Measurements from ENCODE around the gene GPX3.

The GPX3 gene

DNA sequence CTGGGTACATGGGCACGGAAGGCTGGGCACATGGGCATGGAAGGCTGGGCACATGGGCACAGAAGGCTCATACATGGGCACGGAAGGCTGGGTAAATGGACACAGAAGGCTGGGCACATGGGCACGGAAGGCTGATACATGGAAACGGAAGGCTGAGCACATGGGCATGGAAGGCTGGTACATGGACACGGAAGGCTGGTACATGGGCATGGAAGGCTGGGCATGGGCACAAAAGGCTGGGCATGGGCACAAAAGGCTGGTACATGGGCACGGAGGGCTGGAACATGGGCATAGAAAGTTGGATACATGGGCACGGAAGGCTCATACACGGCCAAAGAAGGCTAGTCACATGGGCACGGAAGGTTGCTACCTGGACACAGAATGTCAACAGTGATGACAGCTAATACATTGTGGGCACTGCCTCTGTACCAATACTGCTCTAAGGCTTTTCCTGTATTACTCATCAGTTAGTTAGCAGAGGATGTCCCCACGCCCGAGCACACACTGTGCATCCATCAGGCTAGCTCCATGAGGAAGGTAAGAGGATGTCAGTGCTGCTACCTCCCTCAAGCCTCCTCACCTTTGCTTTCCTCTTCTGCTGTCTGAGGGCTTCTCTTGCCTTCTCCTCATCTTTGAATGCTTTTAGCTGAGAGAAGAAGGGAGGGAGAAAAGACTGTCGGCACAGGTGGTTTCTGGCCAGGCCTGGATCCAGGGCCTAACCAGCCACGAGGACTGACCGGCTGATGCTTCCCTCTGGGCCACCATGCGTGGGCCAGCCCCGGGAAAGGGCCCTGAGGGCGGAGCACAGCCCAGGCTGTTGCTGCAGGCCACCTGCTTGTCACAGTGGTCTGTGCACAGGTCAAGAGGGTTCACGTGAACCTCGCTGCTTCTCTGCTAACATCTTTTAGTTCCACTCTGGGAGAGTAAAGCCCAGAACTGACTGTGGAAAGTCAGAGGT is 14.3 kb downstream of the GPX3 start:
- no peak overlapping the region for H3K27ac Mint-ChIP-seq
- H3K9me3 Mint-ChIP-seq, result no peaks in the 10 kb centered on the region
- peaks cover 61% of the 10 kb centered on the region for H3K36me3 Mint-ChIP-seq
- H3K4me1 Mint-ChIP-seq, result peaks cover 2% of the 10 kb centered on the region
- no peaks in the 10 kb centered on the region for H3K27me3 Mint-ChIP-seq
- CTCF ChIA-PET, result interaction anchor here (0.7 to 1.7 kb wide), 3 partner anchors 13 to 118 kb away, joined by 3 to 4 read pairs (median 4); no protein-coding TSS in a partner anchor
- no peak overlapping the region for H3K4me3 Mint-ChIP-seq
- no peak for DNase-seq

DNA sequence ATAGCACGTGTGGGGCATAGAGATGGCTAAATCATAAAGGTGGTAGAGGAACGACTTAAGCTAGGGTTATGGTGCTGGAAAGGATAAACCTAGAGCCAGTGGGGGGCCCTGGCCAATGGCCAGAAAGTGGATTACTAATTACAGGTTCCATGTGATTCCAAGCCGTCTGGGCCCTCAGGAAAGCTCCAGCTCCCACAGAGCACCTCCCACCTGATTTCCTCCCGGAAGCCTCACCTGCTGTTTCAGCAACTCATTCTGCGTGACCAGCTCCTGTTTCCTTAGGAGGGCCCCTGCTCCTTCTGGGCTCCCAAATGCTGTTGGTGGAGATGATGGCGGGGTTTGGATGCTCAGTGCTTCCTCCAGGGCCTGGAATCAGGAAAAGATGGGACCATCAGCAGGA is 16.2 kb downstream of the GPX3 start:
- H3K4me1 Mint-ChIP-seq, result peaks cover 2% of the 10 kb centered on the region
- no peak overlapping the region for H3K4me3 Mint-ChIP-seq
- H3K27me3 Mint-ChIP-seq, result no peaks in the 10 kb centered on the region
- H3K27ac Mint-ChIP-seq, result no peak overlapping the region
- H3K9me3 Mint-ChIP-seq, result no peaks in the 10 kb centered on the region
- CTCF ChIA-PET, result interaction anchor here (0.8 to 1.7 kb wide), 3 partner anchors 12 to 79 kb away, joined by 3 to 4 read pairs (median 3); no protein-coding TSS in a partner anchor
- peaks cover 57% of the 10 kb centered on the region for H3K36me3 Mint-ChIP-seq
- no peak for DNase-seq

DNA sequence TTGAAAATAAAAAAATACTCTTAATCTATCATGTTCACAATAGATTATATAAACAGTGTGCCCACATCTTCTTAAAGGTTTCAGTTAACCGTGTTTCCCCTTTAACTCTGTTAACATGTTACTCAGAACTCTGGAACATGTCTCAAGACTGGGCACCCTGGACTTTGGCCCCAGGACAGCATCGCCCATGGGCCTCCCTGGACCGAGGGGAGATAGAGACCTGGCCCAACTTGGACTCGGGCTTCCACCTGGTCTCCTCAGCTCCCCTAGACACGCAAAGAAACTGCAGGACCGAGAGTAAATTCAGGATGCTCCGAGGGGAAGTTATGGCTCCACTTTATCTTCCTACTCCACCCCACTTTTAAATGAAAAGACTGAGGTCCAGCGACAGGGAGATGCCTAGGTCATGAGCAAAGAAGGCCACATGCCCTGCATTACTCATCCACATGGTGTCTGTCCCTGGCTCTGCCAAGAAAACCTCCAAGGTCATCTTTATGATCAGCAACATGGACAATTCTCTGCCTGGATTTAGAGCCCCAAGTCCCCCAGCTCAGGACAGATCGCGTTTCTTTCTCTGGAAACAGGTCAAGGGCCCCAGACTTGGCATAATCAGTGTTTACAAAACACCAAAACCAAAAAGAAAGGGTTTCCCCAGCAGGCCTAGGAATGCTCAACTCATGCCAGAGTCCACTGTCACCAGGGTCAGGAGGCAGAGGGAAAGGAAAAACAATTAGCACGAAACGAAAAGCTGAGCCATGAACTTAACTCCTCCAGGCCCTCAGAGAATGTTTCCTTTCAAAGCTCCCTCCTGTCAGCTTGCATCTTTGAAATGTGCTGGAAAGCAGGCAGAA is 17.4 kb downstream of the GPX3 start:
- CTCF ChIA-PET, result no interaction called here
- no peak overlapping the region for H3K27ac Mint-ChIP-seq
- H3K4me3 Mint-ChIP-seq, result no peak overlapping the region
- no peaks in the 10 kb centered on the region for H3K27me3 Mint-ChIP-seq
- peaks cover 58% of the 10 kb centered on the region for H3K36me3 Mint-ChIP-seq
- no peak for DNase-seq
- H3K9me3 Mint-ChIP-seq, result no peaks in the 10 kb centered on the region
- H3K4me1 Mint-ChIP-seq, result peaks cover 2% of the 10 kb centered on the region

DNA sequence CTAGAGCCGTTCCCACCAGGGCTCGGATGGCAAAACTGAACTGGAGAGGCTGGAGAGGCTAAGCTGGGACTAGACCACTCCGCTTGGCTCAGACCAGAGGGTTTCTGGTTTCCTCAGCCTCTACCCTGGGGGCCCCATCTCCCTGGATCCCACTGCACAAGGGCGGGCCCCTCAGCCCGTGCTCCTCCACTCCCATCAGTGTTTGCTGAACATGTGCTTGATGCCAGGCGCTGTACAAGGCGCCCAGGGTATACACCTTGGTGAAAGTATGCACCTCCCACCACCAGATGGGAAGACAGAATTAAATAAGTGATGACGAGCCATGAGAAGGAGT is 18.0 kb downstream of the GPX3 start:
- no peak overlapping the region for H3K27ac Mint-ChIP-seq
- H3K9me3 Mint-ChIP-seq, result no peaks in the 10 kb centered on the region
- DNase-seq, result no peak
- H3K4me1 Mint-ChIP-seq, result peaks cover 2% of the 10 kb centered on the region
- no peaks in the 10 kb centered on the region for H3K27me3 Mint-ChIP-seq
- peaks cover 63% of the 10 kb centered on the region for H3K36me3 Mint-ChIP-seq
- no peak overlapping the region for H3K4me3 Mint-ChIP-seq
- CTCF ChIA-PET, result no interaction called here

DNA sequence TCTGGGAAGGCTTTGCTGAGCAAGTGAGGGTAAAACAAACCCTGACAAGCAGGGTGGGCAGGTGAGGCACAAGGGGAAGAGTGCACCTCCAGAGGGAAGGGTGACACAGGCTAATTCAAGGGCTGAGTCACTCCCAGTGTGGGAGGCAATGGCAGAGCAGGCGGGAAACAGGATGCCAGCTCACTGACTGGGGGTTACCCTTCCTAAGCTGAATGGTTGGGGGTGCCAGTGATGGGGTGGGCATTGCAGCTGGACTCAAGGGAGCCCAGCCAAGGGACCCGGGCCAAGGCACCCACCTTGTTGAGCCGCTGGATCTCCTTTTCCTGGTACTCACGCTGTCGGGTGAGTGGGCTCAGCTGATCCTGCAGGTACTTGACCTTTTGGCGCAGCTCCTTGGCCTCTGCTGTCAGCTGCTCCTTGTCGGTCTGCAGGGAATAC is 18.4 kb downstream of the GPX3 start:
- Mint-ChIP-seq H3K4me1 (peaks cover 2% of the 10 kb centered on the region), H3K36me3 (peaks cover 61% of the 10 kb centered on the region), H3K27me3 (no peaks in the 10 kb centered on the region), H3K4me3 (no peak overlapping the region), H3K9me3 (no peaks in the 10 kb centered on the region), H3K27ac (no peak overlapping the region)
- CTCF ChIA-PET, result interaction anchor here (1.0 kb wide), 1 partner anchor 9 kb away, joined by 6 read pairs; no protein-coding TSS in a partner anchor
- DNase-seq, result no peak

DNA sequence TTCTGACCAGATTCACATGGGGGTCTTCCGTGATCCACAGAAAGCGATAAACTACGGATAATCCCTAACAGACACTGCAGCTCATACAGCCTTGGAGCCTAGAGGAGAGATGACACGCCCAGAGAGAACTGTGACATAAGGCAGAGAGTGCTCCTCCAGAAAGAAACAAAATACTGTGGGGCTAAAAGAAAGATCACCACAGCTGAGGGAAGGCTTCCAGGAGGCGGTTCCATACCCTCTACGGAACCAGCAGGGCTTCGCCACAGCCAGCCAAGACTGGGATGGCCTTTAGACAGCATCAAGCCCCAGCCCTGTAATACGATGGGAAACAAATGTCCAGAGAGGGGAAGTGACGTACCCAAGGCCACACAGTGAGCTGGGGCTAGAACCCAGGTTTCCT is 19.3 kb downstream of the GPX3 start:
- H3K9me3 Mint-ChIP-seq, result no peaks in the 10 kb centered on the region
- H3K27ac Mint-ChIP-seq, result no peak overlapping the region
- H3K27me3 Mint-ChIP-seq, result no peaks in the 10 kb centered on the region
- peaks cover 58% of the 10 kb centered on the region for H3K36me3 Mint-ChIP-seq
- no peak overlapping the region for H3K4me3 Mint-ChIP-seq
- DNase-seq, result no peak
- peaks cover 2% of the 10 kb centered on the region for H3K4me1 Mint-ChIP-seq
- CTCF ChIA-PET, result interaction anchor here (1.0 to 1.7 kb wide), 2 partner anchors 8 to 10 kb away, joined by 5 to 6 read pairs; no protein-coding TSS in a partner anchor

DNA sequence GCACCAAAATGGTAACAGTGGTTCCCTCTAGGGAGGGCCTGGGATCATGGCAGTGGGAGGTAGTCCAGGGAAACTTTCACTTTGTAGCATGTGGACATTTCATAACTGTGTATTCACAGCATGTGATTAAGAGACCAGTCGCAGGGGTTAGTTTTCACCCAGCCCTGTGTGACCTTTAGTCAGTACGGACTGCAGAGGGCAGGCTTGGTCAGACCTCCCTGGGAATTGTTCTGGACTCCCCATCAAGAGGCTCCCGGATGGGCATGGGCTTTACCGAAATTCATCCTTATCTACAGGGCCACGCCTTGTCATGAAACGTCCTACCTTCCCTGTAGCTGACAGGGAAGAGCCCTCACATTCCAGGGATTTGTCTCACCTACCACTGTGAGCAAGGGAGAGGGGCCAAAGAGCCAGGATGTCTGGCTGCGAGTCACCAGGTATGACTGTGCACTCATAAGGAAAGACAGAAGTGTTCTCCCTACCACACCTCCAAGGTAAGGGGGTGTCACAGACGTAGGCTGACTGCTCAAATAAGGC is 19.9 kb downstream of the GPX3 start:
- no peaks in the 10 kb centered on the region for H3K9me3 Mint-ChIP-seq
- H3K36me3 Mint-ChIP-seq, result peaks cover 54% of the 10 kb centered on the region
- CTCF ChIA-PET, result interaction anchor here (0.8 to 1.7 kb wide), 4 partner anchors 9 to 143 kb away, joined by 3 to 5 read pairs (median 3); no protein-coding TSS in a partner anchor
- no peak overlapping the region for H3K27ac Mint-ChIP-seq
- no peaks in the 10 kb centered on the region for H3K27me3 Mint-ChIP-seq
- no peak overlapping the region for H3K4me3 Mint-ChIP-seq
- DNase-seq, result no peak
- peaks cover 2% of the 10 kb centered on the region for H3K4me1 Mint-ChIP-seq

DNA sequence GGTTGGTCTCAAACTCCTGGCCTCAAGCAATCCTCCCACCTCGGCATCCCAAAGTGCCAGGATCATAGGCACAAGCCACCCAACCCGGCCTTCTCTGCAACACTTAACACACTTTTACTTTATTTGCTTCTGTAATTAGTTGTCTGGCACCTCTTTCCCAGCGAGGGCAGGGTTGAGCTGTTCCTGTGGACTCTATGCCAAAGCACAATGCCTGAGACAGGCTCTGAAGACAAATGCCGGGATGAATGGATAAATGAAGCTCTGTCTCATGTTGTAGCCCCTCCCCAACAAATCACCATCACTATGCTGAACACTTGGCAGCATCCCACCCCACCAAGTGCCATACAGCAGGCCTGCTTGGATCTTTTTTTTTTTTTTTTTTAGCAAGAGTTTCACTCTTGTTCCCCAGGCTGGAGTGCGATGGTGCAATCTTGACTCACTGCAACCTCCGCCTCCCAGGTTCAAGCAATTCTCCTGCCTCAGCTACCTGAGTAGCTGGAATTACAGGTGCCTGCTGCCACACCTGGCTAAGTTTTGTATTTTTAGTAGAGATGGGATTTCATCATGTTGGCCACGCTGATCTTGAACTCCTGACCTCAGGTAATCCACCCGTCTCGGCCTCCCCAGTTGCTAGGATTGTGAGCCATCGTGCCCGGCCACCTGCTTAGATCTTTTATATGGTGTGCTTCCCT is 21.3 kb downstream of the GPX3 start:
- Mint-ChIP-seq H3K27me3 (no peaks in the 10 kb centered on the region), H3K27ac (no peak overlapping the region), H3K4me1 (peaks cover 2% of the 10 kb centered on the region), H3K4me3 (no peak overlapping the region), H3K9me3 (no peaks in the 10 kb centered on the region), H3K36me3 (peaks cover 55% of the 10 kb centered on the region)
- CTCF ChIA-PET, result interaction anchor here (0.6 to 1.5 kb wide), 6 partner anchors 10 to 342 kb away, joined by 3 to 8 read pairs (median 3); no protein-coding TSS in a partner anchor
- no peak for DNase-seq

DNA sequence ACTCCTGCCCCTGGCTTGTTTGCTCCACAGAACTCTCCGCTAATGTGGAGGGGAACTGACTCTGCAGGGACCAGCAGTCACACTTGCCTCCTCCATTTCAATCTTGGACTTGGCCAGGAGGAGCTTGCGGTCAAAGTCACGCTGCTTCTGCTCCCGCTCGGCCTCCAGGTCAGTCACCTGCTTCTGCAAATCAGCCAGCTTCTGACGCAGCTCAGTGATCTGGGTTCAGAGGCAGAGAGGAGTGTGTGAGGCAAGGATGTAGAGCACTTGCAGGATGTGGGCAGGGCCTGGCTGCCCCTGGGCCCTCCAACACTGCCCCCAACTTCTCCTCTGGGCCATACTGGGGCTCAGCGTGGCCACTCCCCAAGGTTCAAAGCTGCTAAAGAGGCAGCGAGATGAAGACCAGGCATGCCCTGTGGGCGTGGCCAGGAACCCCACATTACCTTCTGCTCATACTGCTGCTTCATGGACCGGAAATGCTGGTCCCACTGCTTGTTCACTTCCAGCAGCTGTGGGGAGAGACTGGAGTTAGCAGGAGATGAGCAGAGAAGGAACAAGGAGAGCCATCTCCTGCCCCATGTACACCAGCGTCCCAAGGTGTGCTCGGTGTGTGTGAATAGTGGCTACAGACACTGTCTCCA is 22.2 kb downstream of the GPX3 start:
- Mint-ChIP-seq H3K9me3 (no peaks in the 10 kb centered on the region), H3K4me3 (no peak overlapping the region), H3K27me3 (no peaks in the 10 kb centered on the region), H3K36me3 (peaks cover 55% of the 10 kb centered on the region), H3K27ac (no peak overlapping the region), H3K4me1 (no peaks in the 10 kb centered on the region)
- DNase-seq, result no peak
- CTCF ChIA-PET, result interaction anchor here (1.3 to 1.5 kb wide), 3 partner anchors 9 to 482 kb away, joined by 3 to 8 read pairs (median 4); no protein-coding TSS in a partner anchor

DNA sequence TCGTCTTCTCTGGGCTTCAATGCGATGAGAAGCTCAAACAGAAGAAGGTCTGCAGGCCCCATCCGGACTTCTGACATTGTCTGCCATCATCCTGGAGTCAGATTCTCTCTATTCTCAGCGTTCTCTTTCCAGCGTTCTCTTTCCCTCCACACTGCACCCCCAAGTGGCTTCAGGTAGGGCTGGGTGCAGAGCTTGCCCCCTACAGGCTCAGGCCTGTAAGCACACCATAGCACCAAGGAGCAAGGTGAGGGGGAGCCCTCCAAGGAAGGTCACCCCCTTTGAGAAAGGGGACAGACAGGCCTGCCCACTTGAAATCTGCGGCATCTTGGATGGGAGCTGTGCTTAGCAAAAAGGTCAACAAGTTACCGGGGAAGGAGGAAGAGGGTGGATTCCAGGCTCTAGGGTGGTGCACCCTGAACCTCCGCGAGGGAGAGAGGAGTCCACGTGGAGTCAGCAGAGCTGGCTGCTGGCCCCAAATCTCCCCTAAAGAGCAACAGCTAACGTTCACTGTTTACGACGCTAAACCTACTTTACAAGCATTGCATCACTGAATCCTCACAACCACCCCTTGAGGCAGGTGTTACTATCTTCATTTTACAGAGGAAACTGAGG is 27.5 kb downstream of the GPX3 start:
- peaks cover 52% of the 10 kb centered on the region for H3K36me3 Mint-ChIP-seq

DNA sequence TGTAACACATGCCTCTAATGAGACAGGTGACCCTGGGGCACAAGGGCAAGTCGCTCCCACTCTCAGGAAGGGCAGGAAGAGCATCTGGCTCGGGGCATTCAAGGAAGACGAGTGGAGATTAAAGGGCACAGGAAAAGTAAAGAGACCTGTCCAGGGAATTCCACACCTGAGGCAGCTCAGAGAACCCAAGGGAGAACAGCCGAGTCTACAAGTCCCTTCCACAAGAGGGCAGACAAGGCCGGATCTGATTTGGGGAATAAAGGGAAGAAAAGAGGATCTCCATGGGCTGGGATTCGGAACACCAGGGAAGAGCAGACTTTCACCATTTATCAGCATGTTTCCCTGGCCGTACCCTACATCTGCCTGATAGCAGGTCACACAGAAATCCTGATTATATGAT is 28.1 kb downstream of the GPX3 start:
- H3K27ac Mint-ChIP-seq, result no peak overlapping the region
- H3K9me3 Mint-ChIP-seq, result no peaks in the 10 kb centered on the region
- CTCF ChIA-PET, result interaction anchor here (0.9 to 9.8 kb wide), 16 partner anchors 11 to 559 kb away, joined by 3 to 264 read pairs (median 4); partner anchors contain the start of gene ANXA6
- DNase-seq, result no peak
- peaks cover 49% of the 10 kb centered on the region for H3K36me3 Mint-ChIP-seq
- H3K27me3 Mint-ChIP-seq, result no peaks in the 10 kb centered on the region
- H3K4me1 Mint-ChIP-seq, result peaks cover 7% of the 10 kb centered on the region
- H3K4me3 Mint-ChIP-seq, result no peak overlapping the region

More for the DNA sequence above, 27.5 kb downstream of the GPX3 start:
- H3K9me3 Mint-ChIP-seq, result no peaks in the 10 kb centered on the region
- no peak overlapping the region for H3K4me3 Mint-ChIP-seq
- DNase-seq, result peak; percentile 35
- H3K4me1 Mint-ChIP-seq, result peaks cover 7% of the 10 kb centered on the region
- H3K27ac Mint-ChIP-seq, result peak overlapping the region; percentile 3
- CTCF ChIA-PET, result interaction anchor here (0.6 to 9.8 kb wide), 21 partner anchors 9 to 559 kb away, joined by 3 to 264 read pairs (median 3); partner anchors contain the start of gene ANXA6
- H3K27me3 Mint-ChIP-seq, result no peaks in the 10 kb centered on the region

DNA sequence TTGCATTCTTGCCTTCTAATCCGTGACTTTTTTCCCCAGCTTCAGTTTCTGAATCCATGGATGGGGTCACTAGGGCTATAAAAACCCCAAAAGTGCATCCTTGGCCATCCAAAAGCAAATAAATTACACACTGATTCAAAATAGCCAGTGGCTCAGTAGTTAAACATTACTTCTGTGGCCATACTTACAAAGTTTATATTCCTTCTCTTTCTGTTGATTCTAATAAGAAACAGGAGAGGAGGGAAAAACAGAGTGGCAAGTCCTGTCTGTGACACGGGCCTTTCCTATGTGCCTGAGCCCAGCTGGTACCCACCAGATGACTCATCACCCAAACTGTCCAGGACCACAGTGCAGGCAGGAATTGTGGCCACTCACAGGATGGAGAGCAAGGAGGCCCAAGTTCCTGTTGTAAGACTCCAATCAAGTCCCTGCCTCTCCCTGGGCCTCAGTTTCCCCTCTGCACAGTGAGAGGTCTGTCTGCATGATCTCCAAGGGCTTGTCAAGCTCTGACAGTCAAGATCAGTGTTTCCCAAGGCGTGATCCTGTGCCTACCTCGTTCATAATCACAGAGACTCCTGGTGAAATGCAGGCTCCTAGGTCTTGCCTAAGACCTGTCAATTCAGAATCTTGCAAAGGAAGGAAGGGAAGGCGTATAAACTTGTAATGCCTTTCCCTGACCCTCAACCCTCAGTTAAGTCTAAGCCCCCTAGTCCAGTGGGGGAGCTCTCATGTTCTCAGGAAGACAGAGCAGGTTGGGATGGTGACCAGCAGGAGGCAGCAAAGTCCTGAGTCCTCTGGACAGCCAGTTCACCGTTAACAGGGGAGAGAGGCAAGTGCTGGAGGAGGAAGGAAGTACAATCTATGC is 30.9 kb downstream of the GPX3 start:
- no peaks in the 10 kb centered on the region for H3K27me3 Mint-ChIP-seq

More for the DNA sequence above, 30.9 kb downstream of the GPX3 start:
- Mint-ChIP-seq H3K4me1 (peaks cover 7% of the 10 kb centered on the region), H3K4me3 (no peak overlapping the region), H3K9me3 (no peaks in the 10 kb centered on the region), H3K27ac (peak overlapping the region; percentile 17), H3K36me3 (peaks cover 42% of the 10 kb centered on the region)
- CTCF ChIA-PET, result interaction anchor here (0.6 to 9.8 kb wide), 34 partner anchors 8 to 491 kb away, joined by 3 to 264 read pairs (median 4); no protein-coding TSS in a partner anchor
- peak; percentile 82 for DNase-seq

Measured in activated naive CD4-positive, alpha-beta T cell treated with anti-CD3 and anti-CD28 coated beads, Interleukin-2, amount 10 ng/mL, durations not matched to agents 7 days and 5 days (primary cell).